ENCODE measurements around the gene ITPR2. TPM values are rescaled to one million over a fixed set of nuclear protein-coding genes. Genes with fewer than 3 reads are reported as not detected.

The ITPR2 gene
- total and polyA plus RNA-seq, 2 of the 13 experiments (the other 11 are each of a cell fraction or from before 2014, with no cell fraction given): 31.9 to 81.9 TPM

GRCh38 chr12:26379777-26380467 lies 453.1 kb downstream of the ITPR2 start (continued):
- TF ChIP-seq UBTF (CRISPR knock-in tag; IDR thresholded peaks at IDR 0.05) (no peak), ZNF597 (CRISPR knock-in tag; IDR thresholded peaks at IDR 0.05) (no peak)

GRCh38 chr12:26378711-26379110 lies 454.3 kb downstream of the ITPR2 start:
- Histone ChIP-seq H3K9ac (ENCODE audit: insufficient read depth, low read depth, low read length) (no peak overlapping the region), H3K4me3 (replicated peaks in 1 of 3; ENCODE audit: insufficient read depth in 1 of 3, low read depth in 2 of 3, low read length in 3 of 3) (no peak overlapping the region), H3K27ac (ENCODE audit: extremely low read length, insufficient read depth, low read length) (no peak overlapping the region), H4K20me1 (ENCODE audit: insufficient read depth, low read length) (no peaks in the 10 kb centered on the region), H3K27me3 (ENCODE audit: control insufficient read depth in 1 of 2, insufficient read depth in 2 of 2, low read length in 2 of 2) (no peaks in the 10 kb centered on the region), H3K79me2 (ENCODE audit: insufficient read depth, low read length) (no peaks in the 10 kb centered on the region), H3K36me3 (replicated peaks in 1 of 2; ENCODE audit: control insufficient read depth in 1 of 2, insufficient read depth in 2 of 2, low read length in 2 of 2) (peaks cover 4 to 26% of the 10 kb centered on the region in 2 experiments; a peak in 3 of 5 replicates), H3K4me2 (ENCODE audit: low read depth, low read length) (no peak overlapping the region), H3K4me1 (ENCODE audit: insufficient read depth, low read length) (no peaks in the 10 kb centered on the region), H2AFZ (ENCODE audit: low read length) (no peak overlapping the region), H3K9me3 (ENCODE audit: low read length) (no peaks in the 10 kb centered on the region)
- in situ Hi-C loops (cut with HindIII; ENCODE audit: extremely low pct_ligation_motif_present, low pct_unique_long_range_greater_than_20kb) (no loop called here), intact Hi-C loops (cut with micrococcal nuclease; ENCODE audit: unreplicated experiment) (no loop called here)
- DNase-seq (ENCODE audit: low spot score) (no peak), FAIRE-seq (no peak), ATAC-seq (no peak)
- 96% methylated on average over 6 of the region's 6 CpGs for WGBS (ENCODE audit: low lambda C conversion rate)
- BruUV-seq (replicated peaks): no TSS peak
- POLR2A ChIA-PET: no interaction called here
- CTCF ChIA-PET (ENCODE audit: low intra/inter-chr PET ratio, low total read pairs): no interaction called here
- TF ChIP-seq ATF6 (CRISPR knock-in tag; conservative IDR thresholded peaks at IDR 0.05) (no peak), ZBTB40 (IDR thresholded peaks at IDR 0.05) (no peak), ZBTB40 (CRISPR knock-in tag; IDR thresholded peaks at IDR 0.05) (no peak), NR2F1 (CRISPR knock-in tag; IDR thresholded peaks at IDR 0.05) (no peak), ZNF672 (CRISPR knock-in tag; IDR thresholded peaks at IDR 0.05) (no peak)
